Hepatocyte (in vitro differentiated cells): Measurements from ENCODE around the gene ABCB8.

Source experiments
- CTCF ChIP-seq: fragments of 200-600 bp; sonication (generic); IDR thresholded peaks from 2 replicates; pipeline ENCODE4 v1.5.1; 2016; ENCODE audit warnings: antibody characterized with exemption, mild to moderate bottlenecking; ENCODE audit not compliant: poor library complexity
- EZH2 ChIP-seq: fragments of 200-600 bp; sonication (generic); IDR thresholded peaks from 2 replicates; pipeline ENCODE4 v1.6.1; 2016; ENCODE audit warnings: antibody characterized with exemption, mild to moderate bottlenecking, borderline replicate concordance
- EZH2phosphoT487 ChIP-seq: fragments of 200-600 bp; sonication (generic); IDR thresholded peaks from one replicate; pipeline ENCODE4 v1.6.1; 2018; ENCODE audit warnings: antibody characterized with exemption, mild to moderate bottlenecking, low read depth, moderate library complexity; ENCODE audit not compliant: unreplicated experiment, severe bottlenecking

- TF ChIP-seq CTCF (no peak), EZH2 (no peak), EZH2phosphoT487 (no peak)
These were observed 66.4 kb downstream of the ABCB8 start for GRCh38 chr7:151094675-151095074.
